GM19239 (cell line): Measurements from ENCODE around the gene TCL1A.
A peak's percentile ranks its signal among the peaks of the same experiment; 100 is the strongest.
"Not testable (repeated sequence)": the region's sequence is repeated elsewhere in the genome, so short reads cannot be mapped to it uniquely, and the experiment has no call there.

Experiments
- DNase-seq: peaks from one replicate; pipeline ENCODE4 v3.0.0; 2011; ENCODE audit warnings: low spot score; ENCODE audit not compliant: insufficient read length
- FAIRE-seq: peaks from 2 replicates; lab custom pipeline; 2011; peaks lifted over from hg19 to GRCh38; lab: Jason Lieb, UNC

The TCL1A gene

DNA sequence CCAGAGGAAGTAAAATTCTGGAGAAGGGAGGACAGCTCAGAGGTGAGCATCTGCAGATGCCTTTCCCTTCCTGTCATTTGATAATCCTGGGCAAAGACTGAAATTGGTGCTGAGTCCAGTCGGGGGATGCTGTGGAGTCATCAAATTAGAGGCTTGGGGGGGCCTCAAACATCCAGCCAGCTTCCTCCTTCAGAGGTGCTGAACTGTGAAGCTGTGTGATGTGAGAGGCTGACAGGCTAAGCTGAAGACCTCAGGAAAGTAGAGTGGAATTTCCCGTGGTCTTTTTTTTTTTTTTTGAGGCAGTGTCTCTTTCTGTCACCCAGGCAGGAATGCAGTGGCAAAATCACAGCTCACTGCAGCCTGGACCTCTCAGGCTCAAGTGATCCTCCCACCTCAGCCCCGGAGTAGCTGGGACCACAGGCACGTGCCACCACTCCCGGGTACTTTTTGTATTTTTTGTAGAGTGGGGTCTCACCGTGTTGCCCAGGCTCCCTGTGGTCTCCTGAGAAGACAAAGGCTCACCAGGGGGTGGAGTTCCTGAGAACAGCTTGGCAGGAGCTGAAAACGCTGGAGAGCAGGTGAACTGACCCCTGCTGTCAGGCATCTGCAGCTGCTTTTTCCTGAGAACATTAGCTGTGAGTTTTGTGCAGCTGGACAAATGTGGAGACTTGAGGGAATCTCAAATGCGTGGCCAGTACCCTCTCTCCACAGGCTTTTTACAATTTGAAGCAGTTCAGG lies 33.8 kb downstream of the TCL1A start:
- FAIRE-seq = peak; percentile 85

GRCh38 chr14:95679148-95679815 lies 34.6 kb downstream of the TCL1A start:
- DNase-seq (no peak), FAIRE-seq (no peak)

More for the DNA sequence above, 33.8 kb downstream of the TCL1A start:
- DNase-seq = peak; percentile 34

DNA sequence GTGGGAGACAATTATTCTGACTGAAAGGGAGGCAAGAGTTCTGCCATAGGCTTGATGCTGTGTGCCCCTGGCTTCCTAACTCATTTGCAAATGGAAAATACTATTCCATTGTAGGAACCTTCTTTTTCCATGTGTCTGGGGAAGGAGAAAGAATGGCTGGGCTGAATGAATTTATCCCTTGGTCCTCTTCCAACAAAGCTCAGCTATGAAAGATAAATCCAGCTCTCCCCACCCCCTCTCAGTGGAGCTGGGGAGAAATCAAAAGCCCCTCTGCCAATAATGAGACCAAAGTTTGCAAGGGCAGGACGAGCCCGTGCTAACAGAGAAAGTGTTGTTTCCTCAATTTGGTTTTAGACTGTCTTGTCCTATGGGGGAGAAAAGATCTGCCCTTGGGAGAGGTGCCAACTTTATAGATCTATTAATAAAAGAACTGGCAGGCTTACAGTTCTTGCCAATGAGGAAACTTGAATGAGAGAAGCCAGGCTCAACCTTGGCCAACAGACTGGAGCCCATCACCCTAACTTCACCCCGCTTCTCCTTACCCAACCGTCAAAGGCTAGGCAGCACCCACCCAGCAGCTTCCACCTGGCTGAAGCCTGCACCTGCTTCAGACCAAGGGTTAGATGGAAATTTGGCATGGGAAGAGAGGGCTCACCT lies 36.6 kb downstream of the TCL1A start:
- no peak for DNase-seq
- peak; percentile 28 for FAIRE-seq

DNA sequence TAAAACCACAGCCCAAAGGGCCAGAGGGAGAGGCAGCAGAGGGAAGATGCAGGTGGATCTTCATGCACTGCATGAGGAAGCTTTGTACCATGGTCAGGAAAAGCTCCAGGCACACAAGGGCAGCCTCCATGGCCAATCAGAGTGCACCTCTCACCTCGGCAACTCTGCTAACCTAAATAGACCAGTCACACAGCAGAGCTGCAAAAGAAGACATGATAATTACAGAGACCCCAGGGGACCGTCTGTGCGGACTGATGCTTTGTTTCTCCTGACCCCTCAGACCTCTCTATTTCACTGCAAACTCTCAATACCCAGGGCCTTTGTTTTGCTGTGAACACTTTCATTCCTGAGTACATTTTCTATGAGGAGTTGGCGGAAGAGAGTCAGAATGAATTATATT lies 38.4 kb downstream of the TCL1A start:
- DNase-seq (no peak), FAIRE-seq (no peak)

- FAIRE-seq (no peak), DNase-seq (no peak)
These were observed 39.3 kb downstream of the TCL1A start for GRCh38 chr14:95674613-95675012.

GRCh38 chr14:95668235-95668772 lies 45.6 kb downstream of the TCL1A start:
- peak; percentile 51 for FAIRE-seq
- DNase-seq = no peak

- FAIRE-seq (peak; percentile 85), DNase-seq (no peak)
These were observed 46.7 kb downstream of the TCL1A start for GRCh38 chr14:95667249-95667693.

- FAIRE-seq (no peak), DNase-seq (no peak)
These were observed 47.5 kb downstream of the TCL1A start for GRCh38 chr14:95666450-95666849.

DNA sequence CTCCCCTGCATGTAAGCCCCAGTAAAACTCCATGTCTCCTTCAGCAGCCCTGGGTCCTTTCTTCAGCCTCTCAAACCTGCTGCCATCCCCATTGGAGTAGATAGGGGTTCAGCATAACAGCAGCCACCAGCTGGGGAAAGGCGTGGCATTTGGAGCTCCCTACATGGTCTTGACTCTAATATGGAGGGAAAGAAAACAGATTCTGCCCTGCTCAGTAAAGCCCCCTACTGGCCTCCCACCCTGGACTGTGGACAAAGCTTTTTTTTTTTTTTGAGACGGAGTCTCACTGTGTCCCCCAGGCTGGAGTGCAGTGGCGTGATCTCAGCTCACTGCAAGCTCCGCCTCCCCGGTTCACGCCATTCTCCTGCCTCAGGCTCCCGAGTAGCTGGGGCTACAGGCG lies 48.4 kb downstream of the TCL1A start:
- FAIRE-seq = peak; percentile 85
- DNase-seq = not testable (repeated sequence)

DNA sequence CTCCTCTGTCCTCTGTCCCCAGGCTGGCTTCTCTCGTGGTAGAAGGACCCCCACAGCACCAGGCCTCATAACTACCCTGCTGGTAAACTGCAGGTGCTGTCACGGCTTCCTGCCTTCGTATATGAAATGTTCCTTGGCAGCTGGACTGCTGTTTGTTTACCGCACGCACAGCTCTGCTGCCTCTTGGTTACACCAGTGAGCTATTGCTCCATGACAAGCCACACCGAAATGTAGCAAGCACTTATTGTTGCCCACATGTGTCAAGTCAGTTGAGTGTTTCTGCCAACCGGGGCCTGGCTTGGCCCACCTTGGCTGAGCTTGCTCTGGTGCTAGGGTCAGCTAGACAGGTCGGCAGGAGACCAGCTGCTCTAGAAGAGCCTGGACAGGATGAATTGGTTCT lies 49.4 kb downstream of the TCL1A start:
- DNase-seq = no peak
- FAIRE-seq = peak; percentile 89

DNA sequence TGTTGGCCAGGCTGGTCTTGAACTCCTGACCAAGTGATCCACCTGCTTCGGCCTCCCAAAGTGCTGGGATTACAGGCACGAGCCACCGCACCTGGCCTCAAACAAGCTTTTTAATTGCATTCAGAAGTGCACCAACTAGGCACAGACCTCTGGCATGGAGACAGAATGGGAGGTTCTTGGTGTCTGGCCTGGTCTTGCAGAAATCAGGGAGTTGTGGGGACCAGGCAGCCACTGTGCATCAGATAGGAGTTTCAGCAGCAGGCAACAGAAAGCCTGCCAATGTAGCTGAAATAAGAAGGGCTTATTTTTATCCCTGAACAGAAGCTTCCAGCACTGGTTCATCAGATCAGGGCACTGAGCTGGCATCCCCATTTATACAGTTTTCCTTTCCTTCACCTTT lies 49.9 kb downstream of the TCL1A start:
- DNase-seq (no peak), FAIRE-seq (no peak)

- FAIRE-seq = no peak
- no peak for DNase-seq
These were observed 50.6 kb downstream of the TCL1A start for GRCh38 chr14:95663226-95663797.

GRCh38 chr14:95662376-95663186 lies 51.3 kb downstream of the TCL1A start:
- DNase-seq (no peak), FAIRE-seq (no peak)

DNA sequence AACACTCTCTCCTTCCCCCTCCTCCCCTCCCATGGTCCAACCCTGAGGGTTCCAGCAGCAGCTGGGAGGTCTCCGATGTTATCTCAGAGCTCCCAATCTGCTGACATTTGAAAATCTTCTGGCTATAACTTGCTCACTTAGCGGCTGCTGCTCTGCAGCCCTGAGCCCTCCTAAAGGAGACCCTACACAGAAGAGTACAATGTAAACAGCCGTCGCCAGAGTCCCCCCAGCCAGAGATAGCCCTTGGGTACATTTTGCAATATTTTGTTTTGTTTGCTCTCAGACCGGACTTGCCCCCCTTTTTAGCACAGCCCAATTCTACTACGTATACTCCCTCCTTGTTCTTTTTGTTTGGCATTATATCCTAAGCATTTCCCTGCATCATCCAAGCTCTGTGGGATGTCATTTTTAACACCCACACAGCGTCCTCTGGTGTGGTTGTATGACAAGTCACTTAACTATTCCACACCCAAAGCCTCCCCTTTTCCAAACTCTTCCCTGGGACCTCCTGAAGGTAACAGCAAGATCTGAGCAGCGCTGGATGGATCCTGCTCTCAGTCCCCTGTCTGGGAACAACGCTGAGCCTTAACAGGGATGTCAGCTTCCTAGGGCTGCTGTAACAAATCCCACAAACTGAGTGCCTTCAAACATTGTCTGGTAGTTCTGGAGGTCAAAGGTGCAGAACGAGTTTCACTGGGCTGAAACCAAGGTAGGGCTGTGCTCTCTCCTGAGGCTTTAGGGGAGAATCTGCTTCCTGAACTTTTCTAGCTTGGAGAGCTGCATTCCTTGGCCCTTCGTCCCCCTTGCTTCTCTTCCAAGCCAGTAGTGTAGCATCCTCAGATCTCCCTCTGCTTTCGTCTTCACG lies 53.0 kb downstream of the TCL1A start:
- DNase-seq = no peak
- no peak for FAIRE-seq

GRCh38 chr14:95659990-95660385 lies 53.9 kb downstream of the TCL1A start:
- DNase-seq = no peak
- no peak for FAIRE-seq
